ENCODE data around the gene TWIST1. TPM values are rescaled to one million over a fixed set of nuclear protein-coding genes. Genes with fewer than 3 reads are reported as not detected.

Gene TWIST1
- total RNA-seq, 1 experiment from 2014 or later: not detected

- Mint-ChIP-seq H3K27me3 (ENCODE audit: low read depth) (peaks cover 99% of the 10 kb centered on the region), H3K36me3 (ENCODE audit: insufficient read depth in 1 of 3, low read depth in 3 of 3) (no peaks in the 10 kb centered on the region), H3K9me3 (peaks cover 0 to 2% of the 10 kb centered on the region in 2 experiments; a peak in 1 of 5 replicates), H3K27ac (no peak overlapping the region), H3K4me1 (peaks cover 46 to 63% of the 10 kb centered on the region in 2 experiments), H3K4me3 (peak overlapping the region in 1 of 2 experiments; percentile 65; a peak in 3 of 5 replicates)
- H2AFZ ChIP-seq (ENCODE audit: low read length): no peak overlapping the region
- no peak overlapping the region for H3K18ac ChIP-seq (ENCODE audit: insufficient read length, low read depth, low read length)
- no peak overlapping the region for H3K56ac ChIP-seq (ENCODE audit: insufficient read length, low read depth, low read length)
- peaks cover 80% of the 10 kb centered on the region for H3K27me3 ChIP-seq (ENCODE audit: insufficient read depth, low read length)
- no peak overlapping the region for H3T11ph ChIP-seq (ENCODE audit: low read length)
- DNase-seq: no peak
- no peak overlapping the region for H2BK5ac ChIP-seq (ENCODE audit: insufficient read length, low read length)
- H4K8ac ChIP-seq (replicated peaks; ENCODE audit: insufficient read length, low read depth, low read length): no peak overlapping the region
- no peak overlapping the region for H3K9ac ChIP-seq (ENCODE audit: extremely low read depth, insufficient read length, low read length)
- no peak overlapping the region for H2BK15ac ChIP-seq (ENCODE audit: low read depth, low read length)
- H3K4me2 ChIP-seq (ENCODE audit: insufficient read depth, insufficient read length, low read length): peak overlapping the region; percentile 53
- H4K91ac ChIP-seq (ENCODE audit: insufficient read length, low read depth, low read length): no peak overlapping the region
- no CpG with 5 or more reads among the region's 15 CpGs for WGBS (ENCODE audit: extremely low coverage, insufficient read length, low lambda C conversion rate)
- H3K27ac ChIP-seq (ENCODE audit: insufficient read length, low read depth, low read length): no peak overlapping the region
- peaks cover 7% of the 10 kb centered on the region; the same call in 1 of the 2 replicates for H3K4me1 ChIP-seq (ENCODE audit: insufficient read depth, low read length)
- no peak overlapping the region for H2BK120ac ChIP-seq (ENCODE audit: low read depth, low read length, poor library complexity, severe bottlenecking)
- H3K23ac ChIP-seq (ENCODE audit: insufficient read length, low read depth, low read length): no peak overlapping the region
- H2BK12ac ChIP-seq (ENCODE audit: insufficient read length, low read depth, low read length): no peak overlapping the region
- no peak overlapping the region for H3K14ac ChIP-seq (ENCODE audit: insufficient read depth, low read length)
- no peak overlapping the region for H2AK5ac ChIP-seq (ENCODE audit: insufficient read length, low read length)
- H3K79me2 ChIP-seq (ENCODE audit: insufficient read depth, low read length): no peaks in the 10 kb centered on the region
- H2BK20ac ChIP-seq (ENCODE audit: low read depth, low read length, poor library complexity, severe bottlenecking): no peak overlapping the region
- H3K9me3 ChIP-seq (ENCODE audit: control insufficient read depth, low read depth, low read length): no peaks in the 10 kb centered on the region
- H3K23me2 ChIP-seq (ENCODE audit: insufficient read length, low read depth, low read length, poor library complexity, severe bottlenecking): peaks cover 27% of the 10 kb centered on the region
- H4K20me1 ChIP-seq (ENCODE audit: control insufficient read depth, insufficient read depth, insufficient read length): no peaks in the 10 kb centered on the region
- H3K4ac ChIP-seq (ENCODE audit: low read depth, low read length): no peak overlapping the region
- H4K5ac ChIP-seq (ENCODE audit: insufficient read length, low read depth, low read length): no peak overlapping the region
- H3K79me1 ChIP-seq (ENCODE audit: insufficient read depth, low read depth, low read length, poor library complexity, severe bottlenecking): no peaks in the 10 kb centered on the region
- TF ChIP-seq, protein P1, sequence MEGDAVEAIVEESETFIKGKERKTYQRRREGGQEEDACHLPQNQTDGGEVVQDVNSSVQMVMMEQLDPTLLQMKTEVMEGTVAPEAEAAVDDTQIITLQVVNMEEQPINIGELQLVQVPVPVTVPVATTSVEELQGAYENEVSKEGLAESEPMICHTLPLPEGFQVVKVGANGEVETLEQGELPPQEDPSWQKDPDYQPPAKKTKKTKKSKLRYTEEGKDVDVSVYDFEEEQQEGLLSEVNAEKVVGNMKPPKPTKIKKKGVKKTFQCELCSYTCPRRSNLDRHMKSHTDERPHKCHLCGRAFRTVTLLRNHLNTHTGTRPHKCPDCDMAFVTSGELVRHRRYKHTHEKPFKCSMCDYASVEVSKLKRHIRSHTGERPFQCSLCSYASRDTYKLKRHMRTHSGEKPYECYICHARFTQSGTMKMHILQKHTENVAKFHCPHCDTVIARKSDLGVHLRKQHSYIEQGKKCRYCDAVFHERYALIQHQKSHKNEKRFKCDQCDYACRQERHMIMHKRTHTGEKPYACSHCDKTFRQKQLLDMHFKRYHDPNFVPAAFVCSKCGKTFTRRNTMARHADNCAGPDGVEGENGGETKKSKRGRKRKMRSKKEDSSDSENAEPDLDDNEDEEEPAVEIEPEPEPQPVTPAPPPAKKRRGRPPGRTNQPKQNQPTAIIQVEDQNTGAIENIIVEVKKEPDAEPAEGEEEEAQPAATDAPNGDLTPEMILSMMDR (conservative IDR thresholded peaks at IDR 0.05): no peak
These were observed 5.8 kb downstream of the TWIST1 start for GRCh38 chr7:19111474-19112273.
